K562 (cell line): ENCODE measurements around the gene CAMK2A. TPM values are rescaled to one million over a fixed set of nuclear protein-coding genes. Genes with fewer than 3 reads are reported as not detected.

Experiments
- ATAC-seq: fragments of 200-7000 bp; cut with Tn5 transposase; 3 replicates; pipeline ENCODE4 v1.9.1; 2020; ENCODE audit warnings: moderate library complexity
- BruUV-seq: library from RNA; stranded (reverse); fragments of 400-500 nt; replicated peaks from 2 replicates; lab custom pipeline; 2021; lab: Mats Ljungman, UMichigan
- CTCF ChIA-PET: fragments of 300-600 bp; formaldehyde crosslinking; extraction: SDS; loops from one replicate; lab custom pipeline; 2021; ENCODE audit warnings: low intra/inter-chr PET ratio; lab: Yijun Ruan, JAX
- POLR2A ChIA-PET: fragments of 300-600, 350-650 bp; sonication (Branson Sonifier 250); formaldehyde crosslinking; extraction: SDS; loops from one replicate; lab custom pipeline; 2021; ENCODE audit warnings: antibody characterized with exemption, inconsistent platforms; lab: Yijun Ruan, JAX
- DNase-seq, 4 experiments: peaks; one replicate each; pipeline versions ENCODE4 v3.0.0 to v3.0.0-alpha.2; 2011 to 2018; ENCODE audit warnings: low spot score in 3 of 4, mixed read lengths in 3 of 4; ENCODE audit errors: extremely low read depth in 1 of 4
- FAIRE-seq: peaks from 2 replicates; lab custom pipeline; 2011; peaks lifted over from hg19 to GRCh38; lab: Jason Lieb, UNC
- H2AFZ ChIP-seq: 2 replicates; pipeline ENCODE4 v1.6.0; 2011; ENCODE audit warnings: low read depth, low read length, control low read depth, inconsistent platforms
- H3K27ac ChIP-seq: fragments of 200-600 bp; 3 replicates; pipeline ENCODE4 v1.8.0; 2011; ENCODE audit warnings: low read depth, mild to moderate bottlenecking, control low read depth, inconsistent platforms, low read length, moderate library complexity, mixed read lengths; ENCODE audit errors: extremely low read depth
- H3K27me3 ChIP-seq, 2 experiments: fragments of 300-600 bp in 1 of 2; 2 replicates in 1 of 2; 3 replicates in 1 of 2; pipeline versions ENCODE4 v1.6.0 to v1.8.0; 2011; ENCODE audit warnings: inconsistent platforms in 2 of 2, low read length in 2 of 2, mild to moderate bottlenecking in 1 of 2, mixed read lengths in 1 of 2, moderate library complexity in 1 of 2; ENCODE audit not compliant: control insufficient read depth in 2 of 2, insufficient read depth in 2 of 2
- H3K36me3 ChIP-seq: fragments of 300-600 bp; 3 replicates; pipeline ENCODE4 v1.8.0; 2011; ENCODE audit warnings: mild to moderate bottlenecking, low read length, inconsistent platforms; ENCODE audit not compliant: control insufficient read depth, insufficient read depth
- H3K4me1 ChIP-seq, 2 experiments: fragments of 200-600 bp in 1 of 2; replicated peaks in 1 of 2; 2 replicates in 1 of 2; 3 replicates in 1 of 2; pipeline versions ENCODE4 v1.5.1 to v1.8.0; 2011; ENCODE audit warnings: inconsistent platforms in 2 of 2, low read length in 2 of 2, mild to moderate bottlenecking in 1 of 2, mixed read lengths in 1 of 2, moderate library complexity in 1 of 2; ENCODE audit not compliant: control insufficient read depth in 2 of 2, insufficient read depth in 2 of 2
- H3K4me2 ChIP-seq: 2 replicates; pipeline ENCODE4 v1.6.1; 2011; ENCODE audit warnings: low read length, control low read depth, inconsistent platforms, mixed read lengths; ENCODE audit not compliant: insufficient read depth
- H3K4me3 ChIP-seq: fragments of 200-600 bp; sonication (generic), shearing (Covaris generic); 2 replicates; pipeline ENCODE4 v1.5.1; 2016; ENCODE audit warnings: control low read depth, inconsistent platforms
- H3K79me2 ChIP-seq: fragments of 200-600 bp; 3 replicates; pipeline ENCODE4 v1.8.0; 2011; ENCODE audit warnings: low read length, inconsistent platforms; ENCODE audit not compliant: control insufficient read depth, insufficient read depth
- H3K9ac ChIP-seq, 2 experiments: 2 replicates each; pipeline versions ENCODE4 v1.6.0 to v1.6.1; 2011; ENCODE audit warnings: low read depth in 2 of 2, low read length in 2 of 2, control low read depth in 1 of 2, inconsistent platforms in 1 of 2, mild to moderate bottlenecking in 1 of 2, mixed read lengths in 1 of 2; ENCODE audit not compliant: insufficient read depth in 1 of 2
- H3K9me1 ChIP-seq: one replicate; pipeline ENCODE4 v1.6.0; 2011; ENCODE audit warnings: inconsistent platforms, mild to moderate bottlenecking, low read length, moderate library complexity; ENCODE audit not compliant: control insufficient read depth, insufficient read depth
- H3K9me3 ChIP-seq: replicated peaks from 2 replicates; pipeline ENCODE4 v1.5.1; 2011; ENCODE audit warnings: low read depth, low read length, inconsistent platforms; ENCODE audit not compliant: control insufficient read depth, insufficient read depth
- H4K20me1 ChIP-seq: replicated peaks from 2 replicates; pipeline ENCODE4 v1.6.1; 2011; ENCODE audit warnings: low read length, inconsistent platforms, mixed read lengths; ENCODE audit not compliant: control insufficient read depth, insufficient read depth
- ARHGAP35 ChIP-seq: fragments of 450-650 bp; IDR thresholded peaks from 2 replicates; pipeline ENCODE4 v1.6.1; 2018; ENCODE audit not compliant: partially characterized antibody
- ATF1 ChIP-seq, 2 experiments: fragments of 450-650 bp in 1 of 2; IDR thresholded peaks; 2 replicates each; pipeline ENCODE4 v1.6.1; 2016; ENCODE audit warnings: missing compliant biosample characterization in 1 of 2, missing genetic modification characterization in 1 of 2
- LCOR ChIP-seq: sonication (generic); formaldehyde crosslinking; IDR thresholded peaks from 2 replicates; pipeline ENCODE4 v1.8.0; 2022; ENCODE audit warnings: mild to moderate bottlenecking, missing genetic modification reagents
- POLR2H ChIP-seq: IDR thresholded peaks from 2 replicates; pipeline ENCODE4 v1.6.1; 2016; ENCODE audit warnings: missing genetic modification characterization, low read depth, mild to moderate bottlenecking, control low read depth, missing compliant biosample characterization, moderate library complexity
- SP2 ChIP-seq: IDR thresholded peaks from 2 replicates; pipeline ENCODE4 v1.6.1; 2011; ENCODE audit warnings: mild to moderate bottlenecking, low read depth, low read length, moderate library complexity; ENCODE audit not compliant: poor library complexity, severe bottlenecking; ENCODE audit errors: extremely low read depth
- TAF15 ChIP-seq: fragments of 200-400 bp; formaldehyde crosslinking; IDR thresholded peaks from 2 replicates; pipeline ENCODE4 v1.6.1; 2017; ENCODE audit warnings: mild to moderate bottlenecking, low read depth, low read length, moderate library complexity
- TRIM28 ChIP-seq: fragments of 450-650 bp; IDR thresholded peaks from 2 replicates; pipeline ENCODE4 v1.6.1; 2017
- ZBED1 ChIP-seq: IDR thresholded peaks from 2 replicates; pipeline ENCODE4 v1.6.1; 2014
- ZNF324 ChIP-seq: fragments of 250-450 bp; sonication (Bioruptor Pico); IDR thresholded peaks from 2 replicates; pipeline ENCODE4 v1.4.0; 2020; ENCODE audit warnings: mild to moderate bottlenecking
- WGBS: fragments of 100-300 bp; shearing (Covaris generic); methylation state at CpG from one replicate; pipeline ENCODE4 v1.1.6; 2016; ENCODE audit warnings: low coverage, mixed read lengths; ENCODE audit not compliant: insufficient coverage; ENCODE audit errors: missing lambda C conversion rate; 5-methylcytosine and 5-hydroxymethylcytosine counted together
- in situ Hi-C: fragments of 300-500 bp; cut with MboI; formaldehyde crosslinking; loops from 4 replicates; pipeline ENCODE4 v1.15.0; 2018; ENCODE audit warnings: inconsistent platforms, mixed read lengths
- intact Hi-C: fragments of 100-400 bp; cut with micrococcal nuclease; formaldehyde crosslinking; loops from 2 replicates; pipeline ENCODE4 v1.14.2; 2022
- polyA plus RNA-seq, 8 experiments: library from polyadenylated mRNA; depleted of rRNA in 4 of 8; stranded (reverse) in 5 of 8; unstranded in 3 of 8; fragments of >200 nt; fragmentation: Nextera tagmentation in 2 of 8; fragmentation: Illumina TruSeq in 1 of 8; extraction: Ambion mirVana in 2 of 8; extraction: Trizol in 1 of 8; gene quantifications; 2 replicates each; pipeline versions ENCODE4 v1.2.1 to v1.2.3, GENCODE V29; 2011 to 2014; ENCODE audit warnings: inconsistent platforms in 1 of 8, missing spikeins in 1 of 8
- total RNA-seq, 7 experiments: library from RNA; depleted of rRNA in 6 of 7; stranded (reverse); fragments of >200 nt in 6 of 7; fragmentation: Illumina TruSeq in 2 of 7; extraction: Trizol in 2 of 7; gene quantifications; 2 replicates each; pipeline versions ENCODE4 v1.2.1 to v1.2.3, GENCODE V29; 2011 to 2021; ENCODE audit warnings: low replicate concordance in 1 of 7
- TF ChIP-seq, protein P1 (sequence below): fragments of 450-650 bp; formaldehyde crosslinking; IDR thresholded peaks from 2 replicates; pipeline ENCODE4 v1.4.0; 2022; ENCODE audit warnings: missing genetic modification characterization
- TF ChIP-seq, protein P2 (sequence below): fragments of 250-450 bp; sonication (Bioruptor Pico); IDR thresholded peaks from 2 replicates; pipeline ENCODE4 v1.5.0; 2022; ENCODE audit warnings: mild to moderate bottlenecking

The CAMK2A gene
- total and polyA plus RNA-seq, 9 of the 15 experiments (the other 6 are each of a cell fraction or from before 2014, with no cell fraction given): 0.01 to 0.18 (median 0.04) TPM; not detected in 6

DNA sequence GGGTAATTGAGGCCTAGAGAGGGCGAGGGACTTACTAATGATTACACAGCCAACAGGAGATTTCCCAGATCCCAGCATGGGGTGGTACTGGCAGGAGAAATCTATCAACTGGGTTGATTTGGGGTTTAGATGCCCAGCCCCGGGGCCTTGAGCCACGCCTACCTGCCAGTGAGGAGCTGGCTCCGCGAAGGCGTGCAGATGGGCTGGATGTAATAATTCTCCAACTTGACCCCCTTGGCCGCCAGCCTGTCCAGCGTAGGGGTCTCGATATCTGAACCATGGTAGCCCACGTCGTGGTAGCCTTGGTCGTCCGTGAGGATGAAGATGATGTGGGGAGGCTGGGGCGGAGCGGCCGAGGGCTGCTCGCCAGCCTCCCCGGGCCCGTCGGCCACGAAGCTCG is 12.3 kb upstream of the CAMK2A start:
- H3K27me3 ChIP-seq: peaks cover 15 to 53% of the 10 kb centered on the region in 2 experiments
- H3K9ac ChIP-seq: no peak overlapping the region
- ATAC-seq: no peak
- POLR2A ChIA-PET: interaction anchor here (0.5 kb wide), 1 partner anchor 848 kb away, joined by 3 read pairs; no protein-coding TSS in a partner anchor
- 33% methylated on average over 20 of the region's 22 CpGs for WGBS
- intact Hi-C loops (no loop called here), in situ Hi-C loops (no loop called here)
- H2AFZ ChIP-seq: no peak overlapping the region
- CTCF ChIA-PET: no interaction called here
- H4K20me1 ChIP-seq: no peaks in the 10 kb centered on the region
- H3K4me2 ChIP-seq: no peak overlapping the region
- no peak overlapping the region for H3K27ac ChIP-seq
- H3K9me3 ChIP-seq: no peaks in the 10 kb centered on the region
- H3K9me1 ChIP-seq: no peaks in the 10 kb centered on the region
- H3K79me2 ChIP-seq: no peaks in the 10 kb centered on the region
- TF ChIP-seq ZBED1 (no peak), POLR2H (tag) (no peak), ATF1 (CRISPR knock-in tag; IDR thresholded peaks at IDR 0.05) (no peak), ATF1 (tag; IDR thresholded peaks at IDR 0.05) (no peak), SP2 (no peak), LCOR (CRISPR knock-in tag) (no peak), ARHGAP35 (no peak), TAF15 (no peak), ZNF324 (no peak), TRIM28 (no peak)
- TF ChIP-seq, protein P1, sequence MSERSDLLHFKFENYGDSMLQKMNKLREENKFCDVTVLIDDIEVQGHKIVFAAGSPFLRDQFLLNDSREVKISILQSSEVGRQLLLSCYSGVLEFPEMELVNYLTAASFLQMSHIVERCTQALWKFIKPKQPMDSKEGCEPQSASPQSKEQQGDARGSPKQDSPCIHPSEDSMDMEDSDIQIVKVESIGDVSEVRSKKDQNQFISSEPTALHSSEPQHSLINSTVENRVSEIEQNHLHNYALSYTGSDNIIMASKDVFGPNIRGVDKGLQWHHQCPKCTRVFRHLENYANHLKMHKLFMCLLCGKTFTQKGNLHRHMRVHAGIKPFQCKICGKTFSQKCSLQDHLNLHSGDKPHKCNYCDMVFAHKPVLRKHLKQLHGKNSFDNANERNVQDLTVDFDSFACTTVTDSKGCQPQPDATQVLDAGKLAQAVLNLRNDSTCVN (CRISPR knock-in tag): no peak
- TF ChIP-seq, protein P2, sequence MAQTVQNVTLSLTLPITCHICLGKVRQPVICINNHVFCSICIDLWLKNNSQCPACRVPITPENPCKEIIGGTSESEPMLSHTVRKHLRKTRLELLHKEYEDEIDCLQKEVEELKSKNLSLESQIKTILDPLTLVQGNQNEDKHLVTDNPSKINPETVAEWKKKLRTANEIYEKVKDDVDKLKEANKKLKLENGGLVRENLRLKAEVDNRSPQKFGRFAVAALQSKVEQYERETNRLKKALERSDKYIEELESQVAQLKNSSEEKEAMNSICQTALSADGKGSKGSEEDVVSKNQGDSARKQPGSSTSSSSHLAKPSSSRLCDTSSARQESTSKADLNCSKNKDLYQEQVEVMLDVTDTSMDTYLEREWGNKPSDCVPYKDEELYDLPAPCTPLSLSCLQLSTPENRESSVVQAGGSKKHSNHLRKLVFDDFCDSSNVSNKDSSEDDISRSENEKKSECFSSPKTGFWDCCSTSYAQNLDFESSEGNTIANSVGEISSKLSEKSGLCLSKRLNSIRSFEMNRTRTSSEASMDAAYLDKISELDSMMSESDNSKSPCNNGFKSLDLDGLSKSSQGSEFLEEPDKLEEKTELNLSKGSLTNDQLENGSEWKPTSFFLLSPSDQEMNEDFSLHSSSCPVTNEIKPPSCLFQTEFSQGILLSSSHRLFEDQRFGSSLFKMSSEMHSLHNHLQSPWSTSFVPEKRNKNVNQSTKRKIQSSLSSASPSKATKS (CRISPR knock-in tag): no peak
- H3K4me3 ChIP-seq: no peak overlapping the region
- H3K36me3 ChIP-seq: no peaks in the 10 kb centered on the region
- H3K4me1 ChIP-seq: peaks cover 0 to 14% of the 10 kb centered on the region in 2 experiments; a peak in 1 of 5 replicates
- BruUV-seq: no TSS peak
- no peak for FAIRE-seq
- DNase-seq: no peak
